Activated T-cell treated with anti-CD3 and anti-CD28 coated beads, Interleukin-2, amount 50 U/mL, for 4 hours (primary cell): ENCODE data around the gene B9D1. TPM values are rescaled to one million over a fixed set of nuclear protein-coding genes. Genes with fewer than 3 reads are reported as not detected.

ENCODE experiments used
- ATAC-seq, 2 donors: fragments of 200-7000 bp; cut with Tn5 transposase; one replicate each; pipeline ENCODE4 v1.10.0; 2021
- DNase-seq: peaks from one replicate; pipeline ENCODE4 v3.0.0-alpha.2; 2020
- H3K27me3 Mint-ChIP-seq: one replicate; pipeline ENCODE4 v1.8.0; 2021; ENCODE audit warnings: low read depth, mixed read lengths
- H3K36me3 Mint-ChIP-seq: one replicate; pipeline ENCODE4 v1.8.0; 2022; ENCODE audit warnings: mixed read lengths; ENCODE audit not compliant: insufficient read depth
- H3K4me1 Mint-ChIP-seq: one replicate; pipeline ENCODE4 v1.8.0; 2021; ENCODE audit warnings: low read depth, mixed read lengths
- H3K4me3 Mint-ChIP-seq: one replicate; pipeline ENCODE4 v1.8.0; 2021; ENCODE audit warnings: mild to moderate bottlenecking, moderate library complexity, mixed read lengths
- H3K9me3 Mint-ChIP-seq: one replicate; pipeline ENCODE4 v1.8.0; 2021; ENCODE audit warnings: mixed read lengths
- total RNA-seq, 3 donors: library from RNA; stranded (reverse); gene quantifications; one replicate each; pipeline ENCODE4 v1.2.1, GENCODE V29; 2021

Gene B9D1
- total RNA-seq, 3 donors from 2014 or later: 5.4 to 7.6 (median 6.6) TPM

- peaks cover 4% of the 10 kb centered on the region for H3K27me3 Mint-ChIP-seq
- DNase-seq (no peak), ATAC-seq (no peak)
- H3K4me1 Mint-ChIP-seq: peaks cover 14% of the 10 kb centered on the region
- no peaks in the 10 kb centered on the region for H3K36me3 Mint-ChIP-seq
- H3K4me3 Mint-ChIP-seq: no peak overlapping the region
- no peaks in the 10 kb centered on the region for H3K9me3 Mint-ChIP-seq
Observed at GRCh38 chr17:19301274-19301951, 61.1 kb downstream of the B9D1 start.

GRCh38 chr17:19299866-19300265, 62.7 kb downstream of the B9D1 start:
- Mint-ChIP-seq H3K27me3 (peaks cover 4% of the 10 kb centered on the region), H3K4me3 (no peak overlapping the region), H3K36me3 (no peaks in the 10 kb centered on the region), H3K9me3 (no peaks in the 10 kb centered on the region), H3K4me1 (no peaks in the 10 kb centered on the region)
- ATAC-seq (no peak), DNase-seq (no peak)

DNA sequence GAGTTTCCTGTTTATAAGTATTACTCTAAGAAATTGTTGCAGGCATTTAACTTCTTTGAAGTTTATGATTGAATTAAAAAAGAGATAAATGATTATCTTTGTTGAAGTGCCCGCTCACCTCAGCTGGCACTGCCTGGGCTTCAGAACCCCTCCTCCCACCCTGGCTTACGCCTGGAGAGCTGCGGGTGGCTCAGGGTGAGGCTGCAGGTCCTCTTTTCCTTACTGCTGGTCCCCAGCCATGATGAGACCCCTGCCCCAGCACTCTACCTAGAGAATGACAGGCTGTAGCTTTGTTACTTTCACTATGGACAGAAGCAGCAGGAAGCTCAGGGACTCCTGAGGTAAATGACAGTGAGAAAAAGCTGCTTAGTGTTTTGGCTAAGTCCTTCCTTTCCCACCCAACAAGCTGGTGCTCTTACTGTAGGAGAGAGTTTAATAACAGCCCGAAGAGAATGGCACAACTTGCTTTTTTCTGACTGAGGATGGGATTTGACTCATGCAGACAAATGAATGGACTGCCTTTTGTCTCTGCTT, 63.2 kb downstream of the B9D1 start:
- ATAC-seq (no peak), DNase-seq (no peak)
- Mint-ChIP-seq H3K4me3 (no peak overlapping the region), H3K27me3 (peaks cover 4% of the 10 kb centered on the region), H3K4me1 (no peaks in the 10 kb centered on the region), H3K9me3 (no peaks in the 10 kb centered on the region), H3K36me3 (no peaks in the 10 kb centered on the region)

GRCh38 chr17:19298569-19299213, 63.8 kb downstream of the B9D1 start:
- Mint-ChIP-seq H3K36me3 (no peaks in the 10 kb centered on the region), H3K4me3 (no peak overlapping the region), H3K9me3 (no peaks in the 10 kb centered on the region), H3K4me1 (no peaks in the 10 kb centered on the region), H3K27me3 (peaks cover 4% of the 10 kb centered on the region)
- DNase-seq: no peak
- no peak for ATAC-seq

GRCh38 chr17:19296786-19297778, 65.4 kb downstream of the B9D1 start:
- no peaks in the 10 kb centered on the region for H3K36me3 Mint-ChIP-seq
- DNase-seq (no peak), ATAC-seq (no peak)
- H3K4me3 Mint-ChIP-seq: no peak overlapping the region
- peaks cover 4% of the 10 kb centered on the region for H3K27me3 Mint-ChIP-seq
- H3K4me1 Mint-ChIP-seq: no peaks in the 10 kb centered on the region
- no peaks in the 10 kb centered on the region for H3K9me3 Mint-ChIP-seq

DNA sequence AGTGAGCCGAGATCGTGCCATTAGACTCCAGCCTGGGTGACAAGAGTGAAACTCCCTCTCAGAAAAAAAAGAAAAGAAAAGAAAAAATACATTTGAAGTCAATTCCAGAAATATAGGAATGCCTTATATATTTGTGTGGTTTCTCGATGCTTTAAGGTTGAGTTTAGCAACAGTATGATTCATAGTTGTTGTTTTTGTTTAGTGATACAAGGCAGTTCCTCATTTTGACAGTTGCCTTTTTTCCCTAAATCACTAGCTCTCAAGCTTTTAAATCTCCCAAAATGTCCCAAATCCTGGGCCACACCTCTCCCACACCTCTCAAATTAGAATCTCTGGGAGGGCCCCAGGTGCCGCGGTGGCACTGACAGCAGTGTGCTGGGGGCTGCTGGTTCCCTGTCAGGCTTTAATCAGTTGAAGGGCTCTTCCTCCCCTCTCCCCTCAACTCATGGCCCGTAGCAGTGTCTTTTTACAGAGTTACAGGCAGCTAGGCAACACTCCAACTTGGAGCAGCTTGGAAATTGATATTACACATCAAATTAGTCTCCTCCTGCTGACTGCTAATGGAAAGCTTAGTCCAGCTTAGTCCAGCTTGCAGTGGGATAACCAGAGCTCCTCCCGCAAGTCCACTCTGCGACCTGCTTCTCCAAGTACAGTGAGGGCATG, 66.9 kb downstream of the B9D1 start:
- Mint-ChIP-seq H3K4me3 (no peak overlapping the region), H3K36me3 (no peaks in the 10 kb centered on the region), H3K4me1 (no peaks in the 10 kb centered on the region), H3K27me3 (no peaks in the 10 kb centered on the region), H3K9me3 (no peaks in the 10 kb centered on the region)
- ATAC-seq (no peak), DNase-seq (no peak)

DNA sequence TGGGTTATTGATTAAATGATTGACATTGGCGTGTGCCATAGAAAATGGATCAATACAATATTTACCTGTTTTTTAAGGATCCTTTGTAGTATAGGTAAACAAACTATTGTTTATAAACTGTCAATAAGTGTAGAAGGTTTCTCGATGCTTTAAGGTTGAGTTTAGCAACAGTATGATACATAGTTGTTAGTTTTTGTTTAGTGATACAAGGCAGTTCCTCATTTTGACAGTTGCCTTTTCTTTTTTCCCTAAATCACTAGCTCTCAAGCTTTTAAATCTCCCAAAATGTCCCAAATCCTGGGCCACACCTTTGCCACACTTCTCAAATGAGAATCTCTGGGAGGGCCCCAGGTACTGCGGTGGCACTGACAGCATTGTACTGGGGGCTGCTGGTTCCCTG, 68.1 kb downstream of the B9D1 start:
- no peaks in the 10 kb centered on the region for H3K9me3 Mint-ChIP-seq
- no peaks in the 10 kb centered on the region for H3K27me3 Mint-ChIP-seq
- DNase-seq: no peak
- no peaks in the 10 kb centered on the region for H3K36me3 Mint-ChIP-seq
- no peaks in the 10 kb centered on the region for H3K4me1 Mint-ChIP-seq
- no peak for ATAC-seq
- H3K4me3 Mint-ChIP-seq: no peak overlapping the region

Other genes starting within 250 kb of the B9D1 start
- gene GRAPL, start 235.1 kb downstream of the B9D1 start, total RNA-seq: 1 to 10 TPM; 1.4 to 2.5 (median 2.0) TPM
- gene EPN2, start 125.4 kb downstream of the B9D1 start, total RNA-seq: 1 to 10 TPM; 6.1 to 9.5 (median 7.2) TPM
- 10 to 100 TPM; 10.9 to 12.7 (median 12.1) TPM for gene MAPK7, start 15.8 kb upstream of the B9D1 start, total RNA-seq
- under 1 TPM; 0.13 to 0.48 (median 0.30) TPM for gene MFAP4, start 24.5 kb upstream of the B9D1 start, total RNA-seq
- gene RNF112, start 48.5 kb upstream of the B9D1 start, total RNA-seq: under 1 TPM in 2 of 3 donors, not detected in 1; 0.18 to 0.30 TPM
- gene SLC47A1, start 171.1 kb upstream of the B9D1 start, total RNA-seq: under 1 TPM; 0.28 to 0.58 (median 0.54) TPM